Activated T-cell treated with anti-CD3 and anti-CD28 coated beads, Interleukin-2, amount 50 U/mL, for 24 hours (primary cell): ENCODE measurements around the gene ADH5.
"Not testable (repeated sequence)": the region's sequence is repeated elsewhere in the genome, so short reads cannot be mapped to it uniquely, and the experiment has no call there.

Experiments used
- DNase-seq: peaks from one replicate; pipeline ENCODE4 v3.0.0-alpha.2; 2020
- H3K27ac Mint-ChIP-seq: 2 replicates; pipeline ENCODE4 v1.8.0; 2020; ENCODE audit warnings: mild to moderate bottlenecking, mixed read lengths
- H3K27me3 Mint-ChIP-seq: 2 replicates; pipeline ENCODE4 v1.8.0; 2020; ENCODE audit warnings: mixed read lengths
- H3K36me3 Mint-ChIP-seq: 2 replicates; pipeline ENCODE4 v1.8.0; 2020; ENCODE audit warnings: low read depth, mixed read lengths
- H3K4me1 Mint-ChIP-seq: 2 replicates; pipeline ENCODE4 v1.8.0; 2020; ENCODE audit warnings: low read depth, mixed read lengths
- H3K4me3 Mint-ChIP-seq: 2 replicates; pipeline ENCODE4 v1.8.0; 2020; ENCODE audit warnings: mild to moderate bottlenecking, moderate library complexity, mixed read lengths
- H3K9me3 Mint-ChIP-seq: 2 replicates; pipeline ENCODE4 v1.8.0; 2020; ENCODE audit warnings: mixed read lengths

Gene ADH5

GRCh38 chr4:99088481-99089365 lies at the start of gene ADH5:
Gene ADH5 (minus strand): TSS chr4:99088788. CDS start chr4:99088700, 88 bp downstream.
- peaks cover 46% of the 10 kb centered on the region for H3K4me1 Mint-ChIP-seq
- peak within 1 kb of the TSS; percentile 97 for H3K27ac Mint-ChIP-seq
- peak within 1 kb of the TSS; percentile 97 for H3K4me3 Mint-ChIP-seq
- peak; percentile 91 for DNase-seq
- peaks cover 36% of the 10 kb centered on the region for H3K36me3 Mint-ChIP-seq
- no peaks in the 10 kb centered on the region for H3K9me3 Mint-ChIP-seq
- no peaks in the 10 kb centered on the region for H3K27me3 Mint-ChIP-seq

DNA sequence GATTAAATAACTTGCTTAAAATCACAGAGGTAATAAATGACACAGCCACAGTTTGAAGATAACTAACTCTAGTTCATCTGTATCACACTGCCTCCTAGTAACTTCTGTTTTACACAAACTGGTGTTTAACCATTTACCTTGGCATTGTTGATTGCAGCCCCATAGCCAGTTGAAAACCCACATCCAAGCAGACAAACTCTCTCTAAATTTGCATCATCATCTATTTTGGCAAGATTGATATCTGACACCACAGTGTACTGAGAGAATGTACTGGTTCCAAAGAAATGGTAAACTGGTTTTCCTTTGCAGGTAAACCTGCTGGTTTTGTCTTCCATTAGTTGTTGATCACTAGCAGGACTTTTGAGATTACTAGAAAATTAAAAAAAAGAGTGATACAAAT lies 47.7 kb upstream of the ADH5 start:
- Mint-ChIP-seq H3K27me3 (no peaks in the 10 kb centered on the region), H3K9me3 (no peaks in the 10 kb centered on the region), H3K4me1 (no peaks in the 10 kb centered on the region), H3K36me3 (no peaks in the 10 kb centered on the region), H3K4me3 (no peak overlapping the region), H3K27ac (no peak overlapping the region)
- DNase-seq: no peak

DNA sequence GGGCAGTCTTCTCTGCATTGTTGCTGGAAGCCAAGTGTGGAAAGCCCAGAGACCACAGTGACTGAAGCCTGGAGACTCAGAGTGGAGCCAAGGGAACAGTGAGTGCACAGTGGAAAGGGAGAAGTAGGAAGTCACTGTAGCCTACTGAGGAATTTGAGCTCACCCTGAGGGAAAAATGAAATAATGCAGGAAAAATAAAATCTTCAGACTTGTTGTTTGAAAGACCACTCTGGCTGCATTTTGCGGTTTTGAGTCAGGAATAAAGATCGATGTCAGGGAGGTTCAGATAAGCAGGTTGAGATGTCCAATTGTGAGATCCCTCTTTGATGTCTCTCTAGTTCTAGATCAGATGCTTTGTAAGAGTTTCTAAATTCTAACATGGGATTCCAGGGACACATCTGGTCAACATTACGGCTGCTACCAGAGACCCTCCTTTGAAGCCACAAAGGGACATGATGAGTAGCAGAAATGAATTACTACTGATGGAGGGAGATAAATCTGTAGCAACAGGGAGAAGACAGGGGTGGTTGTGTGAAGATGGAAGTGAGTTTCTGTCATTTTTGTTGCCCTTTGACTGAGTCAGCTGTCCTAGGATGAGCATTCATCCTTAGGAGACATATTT lies 47.1 kb upstream of the ADH5 start:
- no peaks in the 10 kb centered on the region for H3K27me3 Mint-ChIP-seq

GRCh38 chr4:99134586-99134985 lies 46.0 kb upstream of the ADH5 start:
- Mint-ChIP-seq H3K27ac (no peak overlapping the region), H3K27me3 (no peaks in the 10 kb centered on the region), H3K4me1 (no peaks in the 10 kb centered on the region), H3K36me3 (no peaks in the 10 kb centered on the region), H3K9me3 (no peaks in the 10 kb centered on the region), H3K4me3 (no peak overlapping the region)
- no peak for DNase-seq

More for the DNA sequence above, 47.1 kb upstream of the ADH5 start:
- Mint-ChIP-seq H3K4me1 (no peaks in the 10 kb centered on the region), H3K4me3 (no peak overlapping the region), H3K27ac (no peak overlapping the region), H3K36me3 (no peaks in the 10 kb centered on the region), H3K9me3 (no peaks in the 10 kb centered on the region)
- no peak for DNase-seq

DNA sequence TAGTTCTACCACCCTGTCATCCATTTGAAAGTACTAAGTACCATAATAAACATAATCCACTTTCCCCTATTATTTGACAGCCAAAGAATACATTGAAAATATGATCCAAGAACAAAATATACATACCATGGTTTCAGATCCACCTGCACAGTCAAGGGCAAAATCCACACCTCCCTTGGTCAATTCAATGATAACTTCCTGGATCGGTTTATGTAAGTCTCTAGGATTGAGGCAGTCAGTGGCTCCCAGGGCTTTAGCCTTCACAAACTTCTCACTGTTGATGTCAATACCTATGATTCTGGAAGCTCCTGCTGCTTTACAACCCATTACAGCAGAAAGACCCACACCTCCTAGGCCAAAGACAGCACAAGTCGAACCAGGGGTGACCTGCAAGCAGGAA lies 42.8 kb upstream of the ADH5 start:
- H3K27ac Mint-ChIP-seq: no peak overlapping the region
- no peak overlapping the region for H3K4me3 Mint-ChIP-seq
- H3K36me3 Mint-ChIP-seq: no peaks in the 10 kb centered on the region
- H3K4me1 Mint-ChIP-seq: no peaks in the 10 kb centered on the region
- H3K9me3 Mint-ChIP-seq: no peaks in the 10 kb centered on the region
- no peak for DNase-seq
- no peaks in the 10 kb centered on the region for H3K27me3 Mint-ChIP-seq

- no peak for DNase-seq
- no peaks in the 10 kb centered on the region for H3K36me3 Mint-ChIP-seq
- H3K4me1 Mint-ChIP-seq: no peaks in the 10 kb centered on the region
- H3K27me3 Mint-ChIP-seq: no peaks in the 10 kb centered on the region
- H3K9me3 Mint-ChIP-seq: no peaks in the 10 kb centered on the region
- no peak overlapping the region for H3K4me3 Mint-ChIP-seq
- no peak overlapping the region for H3K27ac Mint-ChIP-seq
Measured at GRCh38 chr4:99126376-99126775, 37.8 kb upstream of the ADH5 start.

DNA sequence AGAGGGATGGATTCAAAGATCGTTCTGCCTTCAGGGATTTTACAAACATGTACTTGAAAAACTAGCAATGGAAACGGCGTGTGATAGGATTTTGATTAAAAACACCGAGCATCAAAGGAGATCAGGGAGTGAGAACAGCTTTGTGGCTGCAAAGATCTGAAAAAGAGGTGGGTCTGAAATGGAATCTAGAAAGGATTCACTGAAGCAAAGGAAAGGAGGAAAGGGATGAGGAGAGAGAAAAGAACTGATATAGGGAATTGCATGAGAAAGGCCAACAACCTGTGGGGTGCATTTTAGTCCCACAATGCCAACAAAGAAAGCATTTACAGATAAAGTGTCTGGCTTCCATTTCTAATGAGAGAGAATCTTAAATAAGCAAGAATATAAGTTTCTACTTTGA lies 32.4 kb upstream of the ADH5 start:
- Mint-ChIP-seq H3K9me3 (no peaks in the 10 kb centered on the region), H3K27me3 (no peaks in the 10 kb centered on the region), H3K4me3 (no peak overlapping the region), H3K36me3 (no peaks in the 10 kb centered on the region), H3K27ac (no peak overlapping the region), H3K4me1 (no peaks in the 10 kb centered on the region)
- DNase-seq: no peak

DNA sequence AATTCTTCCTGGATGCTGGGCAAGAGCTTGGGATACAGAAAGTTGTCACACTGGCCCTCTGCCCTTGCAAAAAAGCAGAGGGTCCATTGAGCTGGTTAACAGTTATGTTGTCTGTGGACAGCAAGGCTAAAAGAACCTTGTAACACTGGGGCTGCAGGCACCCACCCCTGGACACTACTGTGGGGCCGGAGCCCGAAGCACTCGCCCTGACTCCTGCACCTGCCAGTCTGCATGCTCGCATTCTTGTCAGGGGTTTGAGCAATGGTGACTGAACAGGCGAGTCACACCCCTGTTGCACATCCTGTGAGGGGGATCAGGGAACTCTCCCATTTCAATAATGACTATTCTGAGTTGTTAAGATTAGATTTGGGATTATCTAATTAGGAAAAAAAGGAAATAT lies 31.9 kb upstream of the ADH5 start:
- H3K4me1 Mint-ChIP-seq: no peaks in the 10 kb centered on the region
- no peak for DNase-seq
- no peaks in the 10 kb centered on the region for H3K9me3 Mint-ChIP-seq
- H3K4me3 Mint-ChIP-seq: no peak overlapping the region
- no peak overlapping the region for H3K27ac Mint-ChIP-seq
- H3K27me3 Mint-ChIP-seq: no peaks in the 10 kb centered on the region
- H3K36me3 Mint-ChIP-seq: no peaks in the 10 kb centered on the region

DNA sequence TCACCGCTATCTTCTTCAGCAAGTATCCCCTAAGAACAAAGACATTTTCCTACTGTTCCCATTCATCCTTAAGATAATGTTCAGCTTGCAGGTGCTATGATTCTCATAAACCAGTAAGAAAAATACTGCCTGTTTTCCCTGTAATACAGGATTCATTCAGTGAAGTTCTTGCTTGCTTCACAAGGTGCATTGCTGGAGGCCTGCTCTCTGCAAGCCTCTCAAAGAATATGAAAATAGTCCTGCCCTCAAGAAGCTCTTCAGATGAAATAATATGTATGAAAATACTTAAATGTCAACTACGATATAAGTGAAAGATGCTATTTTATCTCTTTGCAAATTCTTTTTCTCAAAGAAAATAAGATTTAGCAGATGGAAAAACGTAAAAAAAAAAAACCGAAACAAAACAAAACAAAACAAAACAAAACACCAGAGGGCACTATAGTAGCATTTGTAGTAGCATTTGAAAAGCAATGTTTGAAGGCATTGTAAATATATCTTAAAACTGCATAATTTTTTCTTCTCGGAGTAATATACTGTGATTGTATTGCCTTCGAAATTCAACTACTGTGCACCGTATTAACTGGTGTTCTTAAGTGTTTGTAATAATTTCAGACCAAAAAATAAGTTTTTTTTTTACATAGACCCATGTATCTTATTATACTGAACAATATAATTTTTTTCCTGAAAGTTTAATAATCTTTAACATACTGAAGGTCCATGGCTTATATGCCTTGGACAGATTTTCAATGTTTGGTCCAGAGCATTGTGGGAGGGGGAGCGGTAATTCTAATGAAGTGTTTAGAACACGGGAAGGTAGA lies 29.5 kb upstream of the ADH5 start:
- no peak for DNase-seq

DNA sequence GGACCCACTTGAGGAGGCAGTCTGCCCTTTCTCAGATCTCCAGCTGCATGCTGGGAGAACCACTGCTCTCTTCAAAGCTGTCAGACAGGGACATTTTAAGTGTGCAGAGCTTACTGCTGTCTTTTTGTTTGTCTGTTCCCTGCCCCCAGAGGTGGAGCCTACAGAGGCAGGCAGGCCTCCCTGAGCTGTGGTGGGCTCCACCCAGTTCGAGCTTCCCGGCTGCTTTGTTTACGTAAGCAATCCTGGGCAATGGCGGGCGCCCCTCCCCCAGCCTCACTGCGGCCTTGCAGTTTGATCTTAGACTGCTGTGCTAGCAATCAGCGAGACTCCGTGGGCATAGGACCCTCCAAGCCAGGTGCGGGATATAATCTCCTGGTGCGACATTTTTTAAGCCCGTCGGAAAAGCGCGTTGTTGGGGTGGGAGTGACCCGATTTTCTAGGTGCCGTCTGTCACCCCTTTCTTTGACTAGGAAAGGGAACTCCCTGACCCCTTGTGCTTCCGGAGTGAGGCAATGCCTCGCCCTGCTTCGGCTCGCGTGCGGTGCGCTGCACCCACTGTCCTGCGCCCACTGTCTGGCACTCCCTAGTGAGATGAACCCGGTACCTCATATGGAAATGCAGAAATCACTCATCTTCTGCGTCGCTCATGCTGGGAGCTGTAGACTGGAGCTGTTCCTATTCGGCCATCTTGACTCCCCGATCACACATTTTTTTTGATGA lies 28.7 kb upstream of the ADH5 start:
- not testable (repeated sequence) for H3K9me3 Mint-ChIP-seq, H3K27ac Mint-ChIP-seq, H3K36me3 Mint-ChIP-seq, H3K27me3 Mint-ChIP-seq, H3K4me1 Mint-ChIP-seq, DNase-seq, H3K4me3 Mint-ChIP-seq

More for the DNA sequence above, 29.5 kb upstream of the ADH5 start:
- no peaks in the 10 kb centered on the region for H3K4me1 Mint-ChIP-seq
- H3K36me3 Mint-ChIP-seq: no peaks in the 10 kb centered on the region
- no peak overlapping the region for H3K27ac Mint-ChIP-seq
- no peak overlapping the region for H3K4me3 Mint-ChIP-seq
- no peaks in the 10 kb centered on the region for H3K9me3 Mint-ChIP-seq
- H3K27me3 Mint-ChIP-seq: no peaks in the 10 kb centered on the region

GRCh38 chr4:99109286-99109685 lies 20.7 kb upstream of the ADH5 start:
- not testable (repeated sequence) for H3K27me3 Mint-ChIP-seq, H3K27ac Mint-ChIP-seq, H3K36me3 Mint-ChIP-seq

DNA sequence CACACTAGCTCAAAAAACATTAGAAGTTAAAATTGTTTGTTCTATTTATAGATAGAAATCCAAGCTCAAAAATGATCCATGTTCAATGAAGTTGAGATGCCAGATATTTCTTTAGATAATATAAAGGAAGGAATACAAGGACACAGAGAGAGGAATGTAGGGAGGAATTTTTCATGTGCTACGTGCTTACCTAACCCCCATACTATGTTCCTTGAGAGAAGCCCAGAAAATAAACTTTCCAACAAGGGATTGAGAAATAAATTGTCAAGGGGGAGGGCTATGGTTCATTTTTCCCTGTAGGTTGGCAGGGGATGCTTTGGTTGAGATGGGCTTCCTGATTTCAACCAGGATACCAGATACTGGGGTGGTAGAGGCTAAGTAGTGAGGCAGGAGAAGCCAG lies 15.6 kb upstream of the ADH5 start:
- H3K4me1 Mint-ChIP-seq: no peaks in the 10 kb centered on the region
- peaks cover 2% of the 10 kb centered on the region for H3K27me3 Mint-ChIP-seq
- no peaks in the 10 kb centered on the region for H3K9me3 Mint-ChIP-seq
- no peak for DNase-seq
- no peak overlapping the region for H3K27ac Mint-ChIP-seq
- H3K36me3 Mint-ChIP-seq: no peaks in the 10 kb centered on the region
- H3K4me3 Mint-ChIP-seq: no peak overlapping the region

More at GRCh38 chr4:99109286-99109685, 20.7 kb upstream of the ADH5 start:
- not testable (repeated sequence) for H3K4me3 Mint-ChIP-seq, H3K4me1 Mint-ChIP-seq, DNase-seq, H3K9me3 Mint-ChIP-seq

DNA sequence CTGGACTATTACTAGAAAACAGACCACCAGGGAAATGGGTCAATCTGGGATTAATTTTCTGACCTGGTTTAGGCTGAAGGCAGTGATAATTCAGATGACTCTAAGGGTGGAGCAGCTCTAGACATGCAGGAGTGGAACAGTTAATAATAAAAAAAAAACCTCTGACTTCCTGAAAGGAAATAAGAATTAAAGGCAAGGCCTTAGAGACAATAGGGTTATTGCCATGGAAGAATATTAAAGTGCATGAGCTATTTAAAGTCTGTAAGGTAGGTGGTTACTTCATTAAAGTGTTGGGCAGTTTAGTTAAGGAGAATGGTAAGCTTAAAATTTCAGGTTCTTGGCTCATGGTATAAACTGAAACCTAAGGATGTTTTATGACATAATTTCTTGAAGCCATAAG lies 14.6 kb upstream of the ADH5 start:
- H3K4me1 Mint-ChIP-seq: no peaks in the 10 kb centered on the region
- DNase-seq: no peak
- H3K36me3 Mint-ChIP-seq: no peaks in the 10 kb centered on the region
- no peak overlapping the region for H3K4me3 Mint-ChIP-seq
- H3K9me3 Mint-ChIP-seq: no peaks in the 10 kb centered on the region
- peaks cover 2% of the 10 kb centered on the region for H3K27me3 Mint-ChIP-seq
- no peak overlapping the region for H3K27ac Mint-ChIP-seq

DNA sequence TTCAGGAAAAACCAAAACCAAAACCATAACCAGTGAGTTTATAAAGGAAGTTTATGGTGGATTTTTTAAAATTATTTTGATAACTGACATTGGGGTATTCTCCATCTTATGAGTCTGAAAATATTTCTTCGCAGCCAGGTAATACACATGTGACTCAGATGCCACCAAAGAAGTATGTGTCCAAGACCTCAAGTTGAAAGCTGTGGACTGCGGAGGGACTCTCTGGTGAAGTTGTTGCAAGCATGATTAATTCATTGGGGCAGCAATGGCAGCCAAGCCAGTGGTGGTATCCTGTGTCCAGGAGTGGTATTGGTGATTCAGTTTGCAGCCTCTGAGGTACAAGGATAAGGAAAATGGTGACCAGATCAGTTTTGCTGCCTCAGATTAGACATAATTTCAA lies 14.0 kb upstream of the ADH5 start:
- Mint-ChIP-seq H3K27ac (no peak overlapping the region), H3K36me3 (no peaks in the 10 kb centered on the region), H3K4me3 (no peak overlapping the region), H3K9me3 (no peaks in the 10 kb centered on the region), H3K27me3 (peaks cover 2% of the 10 kb centered on the region), H3K4me1 (no peaks in the 10 kb centered on the region)
- DNase-seq: no peak
